ENCODE results near the gene ONECUT2.

GRCh38 chr18:57436191-57436964, 1.2 kb downstream of the ONECUT2 start:
- TF ChIP-seq, protein P1, sequence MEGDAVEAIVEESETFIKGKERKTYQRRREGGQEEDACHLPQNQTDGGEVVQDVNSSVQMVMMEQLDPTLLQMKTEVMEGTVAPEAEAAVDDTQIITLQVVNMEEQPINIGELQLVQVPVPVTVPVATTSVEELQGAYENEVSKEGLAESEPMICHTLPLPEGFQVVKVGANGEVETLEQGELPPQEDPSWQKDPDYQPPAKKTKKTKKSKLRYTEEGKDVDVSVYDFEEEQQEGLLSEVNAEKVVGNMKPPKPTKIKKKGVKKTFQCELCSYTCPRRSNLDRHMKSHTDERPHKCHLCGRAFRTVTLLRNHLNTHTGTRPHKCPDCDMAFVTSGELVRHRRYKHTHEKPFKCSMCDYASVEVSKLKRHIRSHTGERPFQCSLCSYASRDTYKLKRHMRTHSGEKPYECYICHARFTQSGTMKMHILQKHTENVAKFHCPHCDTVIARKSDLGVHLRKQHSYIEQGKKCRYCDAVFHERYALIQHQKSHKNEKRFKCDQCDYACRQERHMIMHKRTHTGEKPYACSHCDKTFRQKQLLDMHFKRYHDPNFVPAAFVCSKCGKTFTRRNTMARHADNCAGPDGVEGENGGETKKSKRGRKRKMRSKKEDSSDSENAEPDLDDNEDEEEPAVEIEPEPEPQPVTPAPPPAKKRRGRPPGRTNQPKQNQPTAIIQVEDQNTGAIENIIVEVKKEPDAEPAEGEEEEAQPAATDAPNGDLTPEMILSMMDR (IDR thresholded peaks at IDR 0.05) = no peak
- TF ChIP-seq EZH2 (IDR thresholded peaks at IDR 0.05) (peak; percentile 98), EZH2phosphoT487 (IDR thresholded peaks at IDR 0.05) (peak; percentile 98)

Measured in neural progenitor cell (in vitro differentiated cells).